IMR-90 (cell line): Measurements from ENCODE around the gene MPND. TPM values are rescaled to one million over a fixed set of nuclear protein-coding genes. Genes with fewer than 3 reads are reported as not detected.

ENCODE experiments used
- ATAC-seq: fragments of 200-7000 bp; cut with Tn5 transposase; 2 replicates; pipeline ENCODE4 v1.9.1; 2020; ENCODE audit warnings: low read depth, mild to moderate bottlenecking, moderate library complexity
- BruUV-seq: library from RNA; stranded (reverse); fragments of 400-500 nt; replicated peaks from 2 replicates; lab custom pipeline; 2021; lab: Mats Ljungman, UMichigan
- CTCF ChIA-PET: fragments of 300-600 bp; formaldehyde crosslinking; extraction: SDS; loops from one replicate; lab custom pipeline; 2021; ENCODE audit warnings: antibody characterized with exemption; lab: Yijun Ruan, JAX
- POLR2A ChIA-PET: fragments of 300-600 bp; sonication (Branson Sonifier 250); formaldehyde crosslinking; loops from one replicate; lab custom pipeline; 2022; ENCODE audit warnings: antibody characterized with exemption; ENCODE audit not compliant: unreplicated experiment; lab: Charles Lee
- DNase-seq: peaks from one replicate; pipeline ENCODE4 v3.0.0; 2013
- H2AFZ ChIP-seq: replicated peaks from 2 replicates; pipeline ENCODE3; 2013; ENCODE audit warnings: low read length, mild to moderate bottlenecking; ENCODE audit not compliant: poor library complexity
- H2AK5ac ChIP-seq: 2 replicates; pipeline ENCODE4 v1.6.1; 2013; ENCODE audit warnings: low read depth, low read length, inconsistent platforms
- H2AK9ac ChIP-seq: replicated peaks from 2 replicates; pipeline ENCODE3; 2013; ENCODE audit warnings: mild to moderate bottlenecking, low read depth, low read length, moderate library complexity; ENCODE audit not compliant: poor library complexity
- H2BK120ac ChIP-seq: 2 replicates; pipeline ENCODE4 v1.6.1; 2013; ENCODE audit warnings: low read depth, low read length, inconsistent platforms
- H2BK15ac ChIP-seq: 3 replicates; pipeline ENCODE4 v1.6.1; 2013; ENCODE audit warnings: low read depth, low read length, inconsistent platforms
- H2BK20ac ChIP-seq: 2 replicates; pipeline ENCODE4 v1.6.1; 2013; ENCODE audit warnings: low read depth, mild to moderate bottlenecking, inconsistent platforms, low read length, moderate library complexity
- H2BK5ac ChIP-seq: 2 replicates; pipeline ENCODE4 v1.6.1; 2013; ENCODE audit warnings: mild to moderate bottlenecking, low read depth, low read length, inconsistent platforms; ENCODE audit not compliant: poor library complexity, severe bottlenecking
- H3K14ac ChIP-seq: replicated peaks from 2 replicates; pipeline ENCODE4 v1.6.1; 2013; ENCODE audit warnings: low read depth, low read length, inconsistent platforms
- H3K18ac ChIP-seq: 2 replicates; pipeline ENCODE4 v1.6.1; 2013; ENCODE audit warnings: low read depth, low read length, control low read depth
- H3K23ac ChIP-seq: 2 replicates; pipeline ENCODE4 v1.6.1; 2013; ENCODE audit warnings: low read depth, low read length, inconsistent platforms
- H3K27ac ChIP-seq: 2 replicates; pipeline ENCODE4 v1.5.1; 2013; ENCODE audit warnings: mild to moderate bottlenecking, control low read depth, low read length; ENCODE audit not compliant: insufficient read depth
- H3K27me3 ChIP-seq: 2 replicates; pipeline ENCODE4 v1.6.1; 2013; ENCODE audit warnings: low read length; ENCODE audit not compliant: control insufficient read depth, insufficient read depth
- H3K36me3 ChIP-seq: 2 replicates; pipeline ENCODE4 v1.6.1; 2013; ENCODE audit warnings: low read length, mixed read lengths; ENCODE audit not compliant: control insufficient read depth, insufficient read depth
- H3K4ac ChIP-seq: 2 replicates; pipeline ENCODE4 v1.6.1; 2013; ENCODE audit warnings: low read depth, low read length, inconsistent platforms
- H3K4me1 ChIP-seq: 2 replicates; pipeline ENCODE4 v1.6.1; 2013; ENCODE audit warnings: low read length, mixed read lengths; ENCODE audit not compliant: control insufficient read depth, insufficient read depth
- H3K4me2 ChIP-seq: 2 replicates; pipeline ENCODE4 v1.6.1; 2013; ENCODE audit warnings: low read depth, mild to moderate bottlenecking, control low read depth, low read length, moderate library complexity
- H3K4me3 ChIP-seq: 2 replicates; pipeline ENCODE4 v1.5.1; 2013; ENCODE audit warnings: low read depth, mild to moderate bottlenecking, control low read depth, low read length, moderate library complexity; ENCODE audit not compliant: insufficient read depth
- H3K56ac ChIP-seq: 2 replicates; pipeline ENCODE4 v1.6.1; 2013; ENCODE audit warnings: low read length, inconsistent platforms; ENCODE audit not compliant: insufficient read depth; ENCODE audit errors: extremely low read depth
- H3K79me1 ChIP-seq, 2 experiments: 2 replicates each; pipeline ENCODE4 v1.6.1; 2013; ENCODE audit warnings: low read length in 2 of 2, inconsistent platforms in 1 of 2, low read depth in 1 of 2
- H3K9ac ChIP-seq: 2 replicates; pipeline ENCODE4 v1.6.1; 2013; ENCODE audit warnings: low read depth, low read length, control low read depth
- H3K9me1 ChIP-seq: 2 replicates; pipeline ENCODE4 v1.6.1; 2013; ENCODE audit warnings: low read length, inconsistent platforms; ENCODE audit not compliant: insufficient read depth
- H3K9me3 ChIP-seq: 2 replicates; pipeline ENCODE4 v1.6.1; 2013; ENCODE audit warnings: low read length; ENCODE audit not compliant: control insufficient read depth, insufficient read depth
- H4K20me1 ChIP-seq: 2 replicates; pipeline ENCODE4 v1.6.1; 2013; ENCODE audit warnings: low read length, inconsistent platforms; ENCODE audit not compliant: insufficient read depth
- H4K5ac ChIP-seq: 2 replicates; pipeline ENCODE4 v1.6.1; 2013; ENCODE audit warnings: mild to moderate bottlenecking, low read depth, low read length, control low read depth
- H4K8ac ChIP-seq, 2 experiments: 2 replicates each; pipeline ENCODE4 v1.6.1; 2013; ENCODE audit warnings: low read depth in 2 of 2, low read length in 2 of 2, control low read depth in 1 of 2, inconsistent platforms in 1 of 2
- H4K91ac ChIP-seq: 2 replicates; pipeline ENCODE4 v1.6.1; 2013; ENCODE audit warnings: low read depth, low read length, inconsistent platforms; ENCODE audit not compliant: insufficient read depth
- MAZ ChIP-seq: IDR thresholded peaks from 2 replicates; pipeline ENCODE4 v1.6.1; 2012; ENCODE audit warnings: low read depth, mild to moderate bottlenecking, low read length, improper control_type of control experiment, moderate library complexity, borderline replicate concordance
- NFE2L2 ChIP-seq: fragments of 150-350 bp; IDR thresholded peaks from 2 replicates; pipeline ENCODE4 v1.6.1; 2016; ENCODE audit warnings: low read depth, mild to moderate bottlenecking, low read length
- WGBS, 2 experiments: methylation state at CpG; one replicate each; pipeline versions ENCODE4 v1.1.5 to v1.1.7; 2013; ENCODE audit warnings: missing lambda C conversion rate in 2 of 2; ENCODE audit not compliant: insufficient read length in 1 of 2; ENCODE audit errors: extremely low coverage in 2 of 2; 5-methylcytosine and 5-hydroxymethylcytosine counted together
- dilution Hi-C: fragments of 300-500 bp; cut with HindIII; formaldehyde crosslinking; loops from one replicate; pipeline ENCODE4 v1.14.3; 2018; ENCODE audit warnings: low sequenced_read_pairs; ENCODE audit not compliant: unreplicated experiment
- in situ Hi-C: fragments of 300-500 bp; cut with MboI; formaldehyde crosslinking; loops from 3 replicates; pipeline ENCODE4 v1.14.3; 2019; ENCODE audit warnings: low sequenced_read_pairs, inconsistent platforms, mixed read lengths
- intact Hi-C: fragments of 100-400 bp; cut with micrococcal nuclease; formaldehyde crosslinking; loops from 2 replicates; pipeline ENCODE4 v1.10.0; 2022
- polyA plus RNA-seq, 3 experiments: library from polyadenylated mRNA; depleted of rRNA; stranded (reverse); fragments of >200 nt; gene quantifications; 2 replicates each; pipeline ENCODE4 v1.2.3, GENCODE V29; 2012; ENCODE audit warnings: low replicate concordance in 1 of 3
- total RNA-seq: library from RNA; depleted of rRNA; stranded (reverse); fragments of >200 nt; gene quantifications from 2 replicates; pipeline ENCODE4 v1.2.3, GENCODE V29; 2012

Gene MPND
- total and polyA plus RNA-seq, 2 of the 4 experiments (the other 2 are of a cell fraction), result 2.3 to 8.1 TPM

GRCh38 chr19:4304538-4305256, 38.7 kb upstream of the MPND start, which contains the start of gene FSD1:
Gene FSD1 (plus strand): TSS chr19:4304598. CDS start chr19:4304747, 149 bp downstream.
- H3K56ac ChIP-seq, result no peak within 1 kb of the TSS; the same call in 1 of the 2 replicates
- peak; percentile 99 for ATAC-seq
- H3K9me3 ChIP-seq, result no peaks in the 10 kb centered on the region
- H3K27me3 ChIP-seq, result no peaks in the 10 kb centered on the region
- intact Hi-C loops (no loop called here), in situ Hi-C loops (no loop called here), dilution Hi-C loops (no loop called here)
- no peak within 1 kb of the TSS; the same call in 1 of the 2 replicates for H3K27ac ChIP-seq
- peaks cover 2% of the 10 kb centered on the region; the same call in 1 of the 2 replicates for H3K36me3 ChIP-seq
- no peak within 1 kb of the TSS for H2BK15ac ChIP-seq
- no peak within 1 kb of the TSS for H3K18ac ChIP-seq
- no peak within 1 kb of the TSS for H3K4ac ChIP-seq
- DNase-seq, result peak; percentile 40
- peaks cover 6% of the 10 kb centered on the region; the same call in 1 of the 2 replicates for H3K9me1 ChIP-seq
- no peak within 1 kb of the TSS for H3K14ac ChIP-seq
- H2AK5ac ChIP-seq, result no peak within 1 kb of the TSS
- no TSS peak for BruUV-seq
- H2BK120ac ChIP-seq, result no peak within 1 kb of the TSS
- H4K91ac ChIP-seq, result no peak within 1 kb of the TSS
- no peak within 1 kb of the TSS for H2BK5ac ChIP-seq
- H4K8ac ChIP-seq, result peak within 1 kb of the TSS; percentile 12 to 84; a peak in 3 of 4 replicates
- no peak within 1 kb of the TSS for H3K9ac ChIP-seq
- POLR2A ChIA-PET, result interaction anchor here (0.6 kb wide), 1 partner anchor 30 kb away, joined by 4 read pairs; no protein-coding TSS in a partner anchor
- H4K5ac ChIP-seq, result no peak within 1 kb of the TSS
- H3K4me3 ChIP-seq, result peak within 1 kb of the TSS; percentile 47
- TF ChIP-seq MAZ (0 out of 2 replicates have a peak, but pooled peaks have one; percentile 33), NFE2L2 (no peak)
- H2BK20ac ChIP-seq, result no peak within 1 kb of the TSS
- CTCF ChIA-PET, result no interaction called here
- H3K4me1 ChIP-seq, result no peaks in the 10 kb centered on the region
- peaks cover 0 to 3% of the 10 kb centered on the region in 2 experiments; a peak in 1 of 4 replicates for H3K79me1 ChIP-seq
- H3K23ac ChIP-seq, result no peak within 1 kb of the TSS
- peak within 1 kb of the TSS; percentile 52 for H2AK9ac ChIP-seq
- WGBS, 2 experiments, result 5% methylated on average over 10 of the region's 63 CpGs; no CpG with 5 or more reads in 1 of the 2 experiments
- H4K20me1 ChIP-seq, result no peaks in the 10 kb centered on the region
- peak within 1 kb of the TSS; percentile 79 for H2AFZ ChIP-seq
- peak within 1 kb of the TSS; percentile 70 for H3K4me2 ChIP-seq
